Spleen (tissue), 11 donors: ENCODE data around the gene ATXN1. TPM values are rescaled to one million over a fixed set of nuclear protein-coding genes. Genes with fewer than 3 reads are reported as not detected.

ENCODE experiments used
- DNase-seq: peaks from one replicate; pipeline ENCODE4 v3.0.0-alpha.2; 2020
- H3K27ac ChIP-seq, 8 donors: fragments of 200-600 bp; sonication (generic) in 7 of 8; 1 replicate in 4 of 8; 2 replicates in 4 of 8; pipeline versions ENCODE4 v1.5.0 to v1.8.0; 2016 to 2021; ENCODE audit warnings: inconsistent platforms in 4 of 8, mild to moderate bottlenecking in 4 of 8, moderate library complexity in 1 of 8
- H3K27me3 ChIP-seq, 7 donors: fragments of 200-600 bp; sonication (generic) in 6 of 7; replicated peaks in 1 of 7; 1 replicate in 4 of 7; 2 replicates in 3 of 7; pipeline versions ENCODE4 v1.5.0 to v1.8.0; 2016 to 2021; ENCODE audit warnings: inconsistent platforms in 3 of 7, mild to moderate bottlenecking in 1 of 7
- H3K36me3 ChIP-seq, 6 donors: fragments of 200-600 bp; sonication (generic) in 5 of 6; 1 replicate in 4 of 6; 2 replicates in 2 of 6; pipeline versions ENCODE4 v1.5.0 to v1.8.0; 2016 to 2021; ENCODE audit warnings: inconsistent platforms in 2 of 6
- H3K4me1 ChIP-seq, 6 donors: fragments of 200-600 bp; sonication (generic) in 5 of 6; 1 replicate in 3 of 6; 2 replicates in 3 of 6; pipeline versions ENCODE4 v1.5.0 to v1.8.0; 2016 to 2021; ENCODE audit warnings: inconsistent platforms in 3 of 6
- H3K4me3 ChIP-seq, 8 donors: fragments of 200-600 bp; sonication (generic) in 7 of 8; 1 replicate in 4 of 8; 2 replicates in 4 of 8; pipeline versions ENCODE4 v1.5.0 to v1.8.0; 2016 to 2021; ENCODE audit warnings: inconsistent platforms in 4 of 8, mild to moderate bottlenecking in 4 of 8, moderate library complexity in 2 of 8
- H3K9me3 ChIP-seq, 8 donors: fragments of 200-600 bp; sonication (generic) in 7 of 8; 1 replicate in 4 of 8; 2 replicates in 4 of 8; pipeline versions ENCODE4 v1.5.0 to v1.8.0; 2016 to 2021; ENCODE audit warnings: inconsistent platforms in 4 of 8
- POLR2A ChIP-seq, 3 donors: fragments of 450-650 bp; IDR thresholded peaks; one replicate each; pipeline ENCODE4 v1.5.1; 2017; ENCODE audit warnings: antibody characterized with exemption in 3 of 3, mild to moderate bottlenecking in 1 of 3
- POLR2AphosphoS5 ChIP-seq, 3 donors: sonication (generic); formaldehyde crosslinking; IDR thresholded peaks; one replicate each; pipeline ENCODE4 v1.5.1; 2017; ENCODE audit warnings: antibody characterized with exemption in 3 of 3
- WGBS, 5 donors: extraction: QIAGEN DNeasy Blood & Tissue Kit in 3 of 5; methylation state at CpG; one replicate each; pipeline versions ENCODE4 v1.1.5 to v1.1.7; 2013 to 2018; 5-methylcytosine and 5-hydroxymethylcytosine counted together
- intact Hi-C: fragments of 100-400 bp; cut with DNase I; formaldehyde crosslinking; loops from one replicate; pipeline ENCODE4 v1.15.0; 2023; ENCODE audit warnings: low total_unique reads
- polyA plus RNA-seq, 3 donors: library from polyadenylated mRNA; stranded (reverse); fragments of 200-250 nt; gene quantifications; one replicate each; pipeline ENCODE4 v1.2.1, GENCODE V29; 2013
- total RNA-seq, 7 donors: library from RNA; depleted of rRNA in 3 of 7; stranded (reverse); fragments of >200 nt in 3 of 7; fragmentation: NEBNext Ultra II Directional in 4 of 7; extraction: Animal tissue kit (Norgen Biotek cat#: 25700) in 4 of 7; gene quantifications; one replicate each; pipeline versions ENCODE4 v1.1.0 to v1.2.1, GENCODE V29; 2016 to 2021
- TF ChIP-seq, protein P1 (sequence below), 11 experiments: fragments of 200-600 bp in 7 of 11; fragments of 450-650 bp in 4 of 11; sonication (generic) in 4 of 11; IDR thresholded peaks in 8 of 11; conservative IDR thresholded peaks in 3 of 11; 1 replicate in 7 of 11; 2 replicates in 4 of 11; pipeline versions ENCODE4 v1.4.0 to v1.8.0; 2016 to 2021; ENCODE audit warnings: antibody characterized with exemption in 11 of 11, inconsistent platforms in 4 of 11, mild to moderate bottlenecking in 1 of 11
- donor health status: healthy with polysubstance abuse.
- donor health status: DM: no; HTN: no; CAD: no; lungs with moderate emphysema.
- donor health status: DM: no; HTN: no; CAD: no.
- donor health status: Bipolar disorder and iron deficiency.
- donor health status: healthy.
- donor health status: DM: no; HTN: no; CAD: no.
- donor health status: DM: yes; HTN: yes; CAD: no.

Gene ATXN1
- total and polyA plus RNA-seq, 10 donors: 3.5 to 123 (median 73.9) TPM

DNA sequence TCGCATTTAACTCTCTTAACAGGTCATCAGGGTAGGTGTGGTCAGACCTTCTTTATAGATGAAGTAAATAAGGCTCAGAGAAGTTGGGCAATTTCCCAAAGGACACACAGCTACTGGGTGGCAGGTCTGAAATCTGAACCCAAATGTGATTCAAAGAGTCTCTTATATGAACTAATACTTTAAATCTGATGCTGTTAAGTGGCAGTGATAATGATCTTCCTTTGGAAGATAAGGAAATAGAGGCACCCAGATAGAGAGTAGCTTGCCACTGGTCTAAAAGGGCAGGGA, 285.8 kb downstream of the ATXN1 start:
- no peaks in the 10 kb centered on the region for H3K9me3 ChIP-seq
- H3K27me3 ChIP-seq: no peaks in the 10 kb centered on the region
- H3K36me3 ChIP-seq: peaks cover 0 to 16% (median 0%) of the 10 kb centered on the region in 6 donors
- DNase-seq: no peak
- no peak for TF ChIP-seq POLR2AphosphoS5 (IDR thresholded peaks at IDR 0.05)
- TF ChIP-seq, protein P1, sequence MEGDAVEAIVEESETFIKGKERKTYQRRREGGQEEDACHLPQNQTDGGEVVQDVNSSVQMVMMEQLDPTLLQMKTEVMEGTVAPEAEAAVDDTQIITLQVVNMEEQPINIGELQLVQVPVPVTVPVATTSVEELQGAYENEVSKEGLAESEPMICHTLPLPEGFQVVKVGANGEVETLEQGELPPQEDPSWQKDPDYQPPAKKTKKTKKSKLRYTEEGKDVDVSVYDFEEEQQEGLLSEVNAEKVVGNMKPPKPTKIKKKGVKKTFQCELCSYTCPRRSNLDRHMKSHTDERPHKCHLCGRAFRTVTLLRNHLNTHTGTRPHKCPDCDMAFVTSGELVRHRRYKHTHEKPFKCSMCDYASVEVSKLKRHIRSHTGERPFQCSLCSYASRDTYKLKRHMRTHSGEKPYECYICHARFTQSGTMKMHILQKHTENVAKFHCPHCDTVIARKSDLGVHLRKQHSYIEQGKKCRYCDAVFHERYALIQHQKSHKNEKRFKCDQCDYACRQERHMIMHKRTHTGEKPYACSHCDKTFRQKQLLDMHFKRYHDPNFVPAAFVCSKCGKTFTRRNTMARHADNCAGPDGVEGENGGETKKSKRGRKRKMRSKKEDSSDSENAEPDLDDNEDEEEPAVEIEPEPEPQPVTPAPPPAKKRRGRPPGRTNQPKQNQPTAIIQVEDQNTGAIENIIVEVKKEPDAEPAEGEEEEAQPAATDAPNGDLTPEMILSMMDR (IDR thresholded peaks at IDR 0.05 in 8 of 11, conservative IDR thresholded peaks at IDR 0.05 in 3 of 11): no peak
- TF ChIP-seq POLR2A (IDR thresholded peaks at IDR 0.05): no peak
- WGBS, 5 donors: 90 to 100% (median 95%) methylated on average over 1 of the region's 1 CpG
- no peak overlapping the region for H3K4me3 ChIP-seq
- intact Hi-C loops: no loop called here
- no peak overlapping the region for H3K27ac ChIP-seq
- H3K4me1 ChIP-seq: peaks cover 0 to 50% (median 24%) of the 10 kb centered on the region in 6 donors

DNA sequence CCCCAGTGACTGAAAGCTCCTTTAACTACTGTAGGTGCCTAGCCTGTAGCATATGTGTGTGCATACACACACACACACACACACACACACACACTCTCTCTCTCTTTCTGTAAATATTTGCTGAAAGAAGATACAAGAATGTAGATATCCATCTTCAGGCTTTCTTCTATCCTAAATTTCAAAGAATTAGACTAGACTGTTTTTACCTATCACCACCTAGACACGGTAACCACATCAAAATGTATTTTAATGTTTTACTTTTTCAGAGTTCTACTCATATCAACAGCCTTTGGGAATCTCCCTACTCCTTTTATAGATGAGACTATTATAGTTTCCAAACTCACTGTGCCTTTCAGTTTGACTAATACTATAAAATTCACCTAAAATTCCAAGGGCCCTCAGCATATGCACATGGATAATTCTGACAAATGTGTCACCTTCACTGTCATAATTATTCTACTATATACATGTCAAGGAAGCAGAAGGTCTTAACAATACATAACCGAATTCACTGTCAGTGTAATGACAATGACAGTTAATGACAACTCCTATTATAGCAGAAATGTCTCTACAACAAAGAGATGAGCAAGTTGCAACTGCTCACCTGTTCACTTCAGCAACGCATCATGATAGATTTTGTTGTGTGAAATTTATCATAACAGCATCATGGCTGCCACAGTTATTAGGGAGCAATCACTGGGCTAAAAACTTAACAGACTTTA, 286.3 kb downstream of the ATXN1 start:
- no peaks in the 10 kb centered on the region for H3K9me3 ChIP-seq
- H3K4me3 ChIP-seq: no peak overlapping the region
- no peak for DNase-seq
- TF ChIP-seq, protein P1 (IDR thresholded peaks at IDR 0.05 in 8 of 11, conservative IDR thresholded peaks at IDR 0.05 in 3 of 11): no peak
- TF ChIP-seq POLR2A (IDR thresholded peaks at IDR 0.05) (no peak), POLR2AphosphoS5 (IDR thresholded peaks at IDR 0.05) (no peak)
- H3K36me3 ChIP-seq: peaks cover 0 to 11% (median 0%) of the 10 kb centered on the region in 6 donors
- WGBS, 5 donors: 80 to 85% (median 81%) methylated on average over 3 of the region's 3 CpGs
- peak overlapping the region in 2 of 8 donors; percentile 55 to 63 for H3K27ac ChIP-seq
- no peaks in the 10 kb centered on the region for H3K27me3 ChIP-seq
- H3K4me1 ChIP-seq: peaks cover 0 to 55% (median 26%) of the 10 kb centered on the region in 6 donors
- intact Hi-C loops: no loop called here

DNA sequence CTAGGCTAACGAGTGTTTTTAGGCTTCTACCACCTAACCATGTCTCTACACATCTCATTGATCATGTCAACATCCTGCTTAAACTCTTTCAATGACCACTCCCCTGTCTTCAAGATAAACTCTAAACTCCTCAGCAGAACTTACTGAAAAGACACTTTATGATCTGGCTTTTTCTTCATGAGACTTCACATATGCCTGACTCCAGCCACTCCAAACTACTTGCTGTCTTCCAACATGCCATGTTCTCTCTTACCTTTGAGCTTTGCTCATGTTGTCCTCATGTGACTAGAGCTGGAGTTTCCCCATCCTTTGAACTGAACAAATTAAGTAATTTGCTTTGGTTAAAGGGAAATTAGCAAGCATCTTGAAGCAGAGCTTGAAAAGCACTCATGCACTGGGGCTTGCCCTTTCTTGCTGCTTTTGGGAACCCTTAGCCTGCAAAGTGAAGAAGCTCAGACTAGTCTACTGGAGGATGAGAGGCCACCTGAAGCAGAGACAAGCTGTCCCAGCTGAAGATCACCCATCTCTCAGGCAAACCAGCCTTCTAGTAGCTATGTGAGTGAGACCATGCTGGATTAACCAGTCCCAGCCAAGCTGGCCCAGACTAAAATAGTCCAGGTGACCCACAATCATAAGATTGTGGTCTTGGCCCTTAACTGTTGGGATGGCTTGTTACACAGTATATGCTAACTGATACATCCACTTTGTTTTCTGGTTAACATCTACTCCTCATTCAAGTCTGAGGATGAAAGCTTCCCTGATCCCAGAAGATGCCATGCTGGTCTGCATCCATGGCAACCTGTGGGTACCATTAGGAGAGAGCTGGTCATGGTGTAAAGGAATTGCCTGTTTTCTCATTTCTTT, 287.1 kb downstream of the ATXN1 start:
- no peak overlapping the region for H3K4me3 ChIP-seq
- no peak for DNase-seq
- H3K36me3 ChIP-seq: peaks cover 0 to 7% (median 0%) of the 10 kb centered on the region in 6 donors
- intact Hi-C loops: no loop called here
- TF ChIP-seq, protein P1 (IDR thresholded peaks at IDR 0.05 in 8 of 11, conservative IDR thresholded peaks at IDR 0.05 in 3 of 11): no peak
- TF ChIP-seq POLR2A (IDR thresholded peaks at IDR 0.05) (no peak), POLR2AphosphoS5 (IDR thresholded peaks at IDR 0.05) (no peak)
- 54 to 80% (median 69%) methylated on average over 1 of the region's 1 CpG for WGBS, 5 donors
- peaks cover 0 to 63% (median 26%) of the 10 kb centered on the region in 6 donors for H3K4me1 ChIP-seq
- H3K9me3 ChIP-seq: no peaks in the 10 kb centered on the region
- no peaks in the 10 kb centered on the region for H3K27me3 ChIP-seq
- peak overlapping the region in 4 of 8 donors; percentile 42 to 63 (median 50) for H3K27ac ChIP-seq
